Renal cortex interstitium (tissue), 15 donors: ENCODE results near the gene PDCL3. TPM values are rescaled to one million over a fixed set of nuclear protein-coding genes. Genes with fewer than 3 reads are reported as not detected.

Source experiments
- DNase-seq, 11 donors: peaks; one replicate each; pipeline ENCODE4 v3.0.0-alpha.2; 2013; ENCODE audit warnings: low read depth in 9 of 11, low spot score in 4 of 11; ENCODE audit errors: extremely low read depth in 1 of 11
- long read RNA-seq, 16 experiments: transcript quantifications; one replicate each; lab custom pipeline, GENCODE V29; 2026
- polyA plus RNA-seq, 3 donors: library from polyadenylated mRNA; unstranded; fragments of 120-200 nt; gene quantifications; one replicate each; pipeline ENCODE4 v1.2.1, GENCODE V29; 2013; ENCODE audit not compliant: insufficient read length in 3 of 3

PDCL3 gene
- polyA plus RNA-seq = 10 to 100 TPM; 25.6 to 37.4 (median 34.9) TPM
- long read RNA-seq, donor 1, transcript PDCL3-201 (6 exons, 1,337 nt) = major isoform, 17 of 17 reads
- long read RNA-seq, donor 1, partial matches to known transcripts = 0 of 17 reads
- long read RNA-seq, donor 1, other reads (novel, unspliced or antisense) = 0 of 17 reads
- long read RNA-seq, donor 2, transcript PDCL3-201 (6 exons, 1,337 nt) = major isoform, 19 of 24 reads
- long read RNA-seq, donor 2, partial matches to known transcripts = 5 of 24 reads
- long read RNA-seq, donor 2, other reads (novel, unspliced or antisense) = 0 of 24 reads
- long read RNA-seq, donor 3, transcript PDCL3-201 (6 exons, 1,337 nt) = major isoform, 42 of 42 reads
- long read RNA-seq, donor 3, partial matches to known transcripts = 0 of 42 reads
- long read RNA-seq, donor 3, other reads (novel, unspliced or antisense) = 0 of 42 reads
- long read RNA-seq, donor 4, transcript PDCL3-201 (6 exons, 1,337 nt) = major isoform, 23 of 23 reads
- long read RNA-seq, donor 4, partial matches to known transcripts = 0 of 23 reads
- long read RNA-seq, donor 4, other reads (novel, unspliced or antisense) = 0 of 23 reads
- long read RNA-seq, donor 5 = 0 reads
- long read RNA-seq, donor 6, transcript PDCL3-201 (6 exons, 1,337 nt) = major isoform, 30 of 30 reads
- long read RNA-seq, donor 6, partial matches to known transcripts = 0 of 30 reads
- long read RNA-seq, donor 6, other reads (novel, unspliced or antisense) = 0 of 30 reads
- long read RNA-seq, donor 7, transcript PDCL3-201 (6 exons, 1,337 nt) = major isoform, 34 of 40 reads
- long read RNA-seq, donor 7, partial matches to known transcripts = 6 of 40 reads
- long read RNA-seq, donor 7, other reads (novel, unspliced or antisense) = 0 of 40 reads
- long read RNA-seq, donor 8, transcript PDCL3-201 (6 exons, 1,337 nt) = major isoform, 46 of 52 reads
- long read RNA-seq, donor 8, partial matches to known transcripts = 6 of 52 reads
- long read RNA-seq, donor 8, other reads (novel, unspliced or antisense) = 0 of 52 reads
- long read RNA-seq, donor 9, transcript PDCL3-201 (6 exons, 1,337 nt) = major isoform, 28 of 28 reads
- long read RNA-seq, donor 9, partial matches to known transcripts = 0 of 28 reads
- long read RNA-seq, donor 9, other reads (novel, unspliced or antisense) = 0 of 28 reads
- long read RNA-seq, donor 10, transcript PDCL3-201 (6 exons, 1,337 nt) = major isoform, 32 of 37 reads
- long read RNA-seq, donor 10, partial matches to known transcripts = 5 of 37 reads
- long read RNA-seq, donor 10, other reads (novel, unspliced or antisense) = 0 of 37 reads
- long read RNA-seq, donor 11, transcript PDCL3-201 (6 exons, 1,337 nt) = major isoform, 13 of 13 reads
- long read RNA-seq, donor 11, partial matches to known transcripts = 0 of 13 reads
- long read RNA-seq, donor 11, other reads (novel, unspliced or antisense) = 0 of 13 reads
- long read RNA-seq, donor 12, transcript PDCL3-201 (6 exons, 1,337 nt) = major isoform, 14 of 14 reads
- long read RNA-seq, donor 12, partial matches to known transcripts = 0 of 14 reads
- long read RNA-seq, donor 12, other reads (novel, unspliced or antisense) = 0 of 14 reads
- long read RNA-seq, donor 13, transcript PDCL3-201 (6 exons, 1,337 nt) = major isoform, 46 of 53 reads
- long read RNA-seq, donor 13, partial matches to known transcripts = 6 of 53 reads
- long read RNA-seq, donor 13, other reads (novel, unspliced or antisense) = 0 of 53 reads
- long read RNA-seq, donor 14, transcript PDCL3-201 (6 exons, 1,337 nt) = major isoform, 25 of 25 reads
- long read RNA-seq, donor 14, partial matches to known transcripts = 0 of 25 reads
- long read RNA-seq, donor 14, other reads (novel, unspliced or antisense) = 0 of 25 reads
- long read RNA-seq, donor 15, transcript PDCL3-201 (6 exons, 1,337 nt) = major isoform, 15 of 15 reads
- long read RNA-seq, donor 15, partial matches to known transcripts = 0 of 15 reads
- long read RNA-seq, donor 15, other reads (novel, unspliced or antisense) = 0 of 15 reads
- long read RNA-seq, donor 16, transcript PDCL3-201 (6 exons, 1,337 nt) = major isoform, 69 of 74 reads
- long read RNA-seq, donor 16, partial matches to known transcripts = 5 of 74 reads
- long read RNA-seq, donor 16, other reads (novel, unspliced or antisense) = 0 of 74 reads

DNA sequence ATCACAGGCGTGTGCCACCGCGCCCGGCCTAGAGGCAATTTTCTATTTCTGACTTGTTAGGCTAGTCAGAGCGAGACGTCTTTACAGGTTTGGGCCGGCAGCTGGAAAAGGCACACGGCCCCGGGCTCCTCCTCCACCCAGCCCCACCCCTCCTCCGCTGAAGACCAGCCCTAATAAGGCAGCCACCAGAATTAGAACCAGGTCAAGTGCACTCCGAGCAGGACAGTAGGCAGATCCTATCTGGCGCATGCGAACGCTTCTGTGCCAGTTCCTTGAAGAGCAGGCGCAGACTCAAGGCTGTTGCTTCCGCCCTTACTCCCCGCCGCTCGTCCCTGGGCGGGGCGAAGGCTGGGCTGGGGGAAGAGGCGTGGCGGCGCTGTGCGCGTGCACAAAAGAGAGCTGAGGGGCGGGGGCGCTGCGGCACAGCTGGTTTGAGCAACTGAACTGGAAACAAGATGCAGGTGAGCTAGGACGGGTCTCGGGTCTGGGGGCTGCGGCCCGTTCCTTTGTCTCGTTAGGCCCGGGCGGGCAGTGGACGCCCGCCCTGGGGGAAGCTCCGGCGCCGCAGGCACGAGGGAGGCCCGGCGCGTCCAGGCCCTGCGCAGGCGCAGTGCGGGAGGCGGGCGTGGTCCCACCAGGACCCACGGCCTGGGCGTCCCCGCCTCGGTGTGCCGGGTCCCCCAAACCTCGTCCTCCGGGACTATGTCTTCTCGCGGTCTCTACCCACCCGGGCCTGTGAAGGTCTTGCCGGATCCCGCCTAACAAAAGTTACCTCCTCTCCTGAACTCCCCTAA lies at the start of gene PDCL3:
Gene PDCL3, plus strand, starts transcription at position 381 of the 794 bp plus-strand sequence. Its CDS starts 75 bp downstream, at position 456.
- DNase-seq = peak; percentile 89 to 97 (median 94)

DNA sequence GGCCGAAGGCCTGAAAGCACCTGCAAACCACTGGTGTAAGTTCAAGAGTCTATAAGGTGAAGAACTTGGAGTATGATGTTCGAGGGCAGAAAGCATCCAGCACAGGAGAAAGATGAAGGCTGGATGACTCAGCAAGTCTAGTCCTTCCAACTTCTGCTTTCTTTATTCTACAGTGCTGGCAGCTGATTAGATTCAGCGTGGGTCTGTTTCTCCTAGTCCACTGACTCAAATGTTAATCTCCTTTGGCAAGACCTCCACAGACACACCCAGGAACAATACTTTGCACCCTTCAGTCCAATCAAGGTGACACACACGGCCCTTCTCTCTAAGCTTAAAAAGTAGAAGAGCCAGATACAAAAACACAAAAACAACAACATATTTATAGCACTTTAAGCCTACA lies 49.1 kb upstream of the PDCL3 start:
- no peak for DNase-seq

- DNase-seq = no peak
These were observed 45.2 kb upstream of the PDCL3 start for GRCh38 chr2:100517556-100517955.

GRCh38 chr2:100518801-100519200 lies 44.0 kb upstream of the PDCL3 start:
- no peak for DNase-seq

DNA sequence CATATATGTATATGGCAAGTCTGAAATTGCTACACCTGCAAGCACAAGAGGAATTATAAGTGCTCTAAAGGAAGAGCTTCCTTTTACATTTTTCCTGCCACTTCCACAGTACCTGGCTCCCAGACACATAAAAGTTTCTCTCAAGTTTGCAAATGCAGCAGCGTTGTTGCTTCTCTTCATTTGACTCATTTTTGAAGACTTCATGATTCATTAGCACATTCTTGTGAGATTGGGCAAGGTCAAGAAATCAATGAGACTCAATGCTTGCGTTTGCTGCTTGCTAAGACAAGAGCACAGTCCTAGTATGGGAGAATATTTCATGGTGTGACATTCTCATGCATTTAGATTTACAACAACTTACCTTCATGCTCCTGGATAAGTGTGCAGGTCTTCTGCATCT lies 42.6 kb upstream of the PDCL3 start:
- no peak for DNase-seq

DNA sequence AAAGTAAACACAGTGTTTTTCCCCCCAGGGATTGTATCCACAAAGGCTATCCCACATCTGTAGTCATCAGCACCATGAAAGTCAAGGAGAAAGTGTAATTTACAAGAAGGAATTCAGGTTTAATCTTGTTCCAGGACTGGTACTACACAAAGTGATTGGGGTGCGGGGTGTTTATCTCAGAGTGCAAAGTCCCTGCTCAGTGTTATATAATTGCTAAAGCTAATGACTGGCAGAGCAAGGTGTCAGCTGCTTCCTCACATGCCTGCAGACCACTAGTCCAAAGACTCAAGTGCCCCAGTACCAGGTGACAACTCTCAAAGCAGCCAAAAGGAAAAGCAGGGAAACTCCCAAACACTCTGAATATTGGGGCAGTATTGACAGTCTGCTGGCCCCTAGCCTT lies 40.4 kb upstream of the PDCL3 start:
- no peak for DNase-seq

GRCh38 chr2:100524331-100524730 lies 38.5 kb upstream of the PDCL3 start:
- no peak for DNase-seq

DNA sequence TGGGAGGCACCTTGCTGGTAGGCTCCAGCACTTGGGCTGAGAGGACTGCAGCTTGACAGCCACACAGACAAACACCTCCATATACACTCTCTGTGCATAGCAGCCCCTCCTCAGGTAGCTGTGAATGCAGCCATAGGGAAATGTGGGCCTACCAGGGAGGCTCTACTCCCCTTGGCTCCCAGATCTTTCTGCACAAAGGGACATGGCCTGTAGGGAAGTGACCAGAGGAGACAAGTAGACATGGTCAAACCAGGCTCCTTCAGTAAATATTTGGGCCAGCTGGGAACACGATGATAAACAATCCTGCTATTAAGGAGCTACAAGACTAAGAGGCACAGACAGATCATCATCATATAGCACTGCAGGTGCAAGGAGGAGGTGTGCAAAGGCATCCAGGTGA lies 35.9 kb upstream of the PDCL3 start:
- no peak for DNase-seq

DNA sequence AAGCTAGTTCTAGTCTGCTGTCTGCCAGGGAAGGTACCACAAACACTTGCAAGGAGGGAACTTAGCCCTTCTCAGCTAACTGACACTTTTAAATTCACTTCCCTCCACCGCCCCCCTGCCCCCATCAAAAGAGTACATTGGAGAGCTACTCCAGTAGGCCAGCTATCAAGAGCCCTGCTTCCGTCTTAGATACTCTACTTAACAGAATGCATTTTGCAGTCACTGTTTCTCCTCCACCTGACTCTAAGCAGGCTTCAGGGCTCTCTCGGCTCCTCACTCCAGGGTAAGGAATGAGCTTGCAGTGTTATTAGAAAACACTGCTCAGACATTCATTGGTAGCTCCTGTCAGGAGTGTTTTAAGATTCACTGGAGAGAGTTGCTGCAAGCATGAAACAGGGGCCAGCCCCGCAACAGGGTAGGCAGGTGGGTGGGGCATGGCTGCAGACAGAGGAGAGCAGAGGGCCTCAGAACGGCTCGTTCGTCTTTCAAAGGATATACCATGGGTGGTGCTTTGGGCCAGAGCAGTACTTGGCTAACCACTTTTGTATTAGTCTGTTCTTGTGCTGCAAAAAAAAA lies 35.3 kb upstream of the PDCL3 start:
- no peak for DNase-seq

GRCh38 chr2:100529176-100529575 lies 33.6 kb upstream of the PDCL3 start:
- DNase-seq = no peak

- no peak for DNase-seq
These were observed 32.9 kb upstream of the PDCL3 start for GRCh38 chr2:100529900-100530299.

DNA sequence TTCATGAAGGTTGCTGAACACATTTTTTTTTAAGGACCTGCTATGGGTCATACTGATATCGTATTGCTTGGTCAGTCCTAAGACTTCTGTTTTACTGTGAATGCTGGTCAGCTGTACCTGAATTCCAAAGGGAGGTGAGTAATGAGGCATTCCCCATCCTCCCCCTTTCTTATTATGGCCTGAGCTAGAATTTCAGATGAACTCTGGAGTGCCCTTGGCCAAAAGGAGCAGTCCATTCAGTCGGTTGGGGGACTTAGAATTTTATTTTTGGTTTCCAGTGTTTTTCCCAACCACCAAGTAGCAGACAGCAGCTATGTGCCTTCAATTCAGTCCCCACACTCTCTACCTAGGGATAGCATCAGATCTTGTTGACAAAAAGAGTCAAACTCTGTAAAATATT lies 26.9 kb upstream of the PDCL3 start:
- peak in 6 of 11 donors; percentile 0 to 30 (median 6) for DNase-seq

DNA sequence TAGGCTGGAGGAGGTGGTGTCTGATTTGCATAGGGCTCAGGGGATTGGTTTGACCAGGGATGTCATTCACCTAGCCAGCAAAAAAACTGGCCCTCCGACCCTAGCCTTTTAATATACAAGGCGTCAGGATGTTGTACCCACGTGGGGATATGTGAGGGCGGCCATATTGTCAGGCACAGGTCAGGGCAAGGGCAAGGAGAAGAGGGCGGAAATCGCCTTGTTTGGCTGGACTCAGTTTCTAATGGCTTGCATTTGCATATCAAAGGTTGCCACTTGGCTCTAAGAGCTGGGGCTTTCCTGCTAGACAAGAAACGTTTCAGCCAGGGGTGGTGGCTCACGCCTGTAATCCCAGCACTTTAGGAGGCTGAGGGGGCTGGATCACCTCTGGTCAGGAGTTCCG lies 24.9 kb upstream of the PDCL3 start:
- no peak for DNase-seq

- no peak for DNase-seq
These were observed 23.6 kb upstream of the PDCL3 start for GRCh38 chr2:100539221-100539620.

DNA sequence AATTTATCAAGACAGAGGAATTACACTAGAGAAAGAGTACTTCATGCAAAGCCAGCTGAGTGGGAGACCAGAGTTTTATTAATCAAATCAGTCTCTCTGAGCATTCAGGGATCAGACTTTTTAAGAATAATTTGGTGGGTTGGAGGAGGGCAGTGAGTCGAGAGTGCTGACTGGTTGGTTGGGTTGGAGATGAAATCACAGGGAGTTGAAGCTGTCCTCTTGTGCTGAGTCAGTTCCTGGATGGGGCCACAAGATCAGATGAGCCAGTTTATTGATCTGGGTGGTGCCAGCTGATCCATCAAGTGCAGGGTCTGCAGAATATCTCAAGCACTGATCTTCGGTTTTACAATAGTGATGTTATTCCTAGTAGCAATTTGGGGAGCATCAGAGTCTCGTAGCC lies 21.4 kb upstream of the PDCL3 start:
- DNase-seq = no peak

- DNase-seq = no peak
These were observed 20.4 kb upstream of the PDCL3 start for GRCh38 chr2:100542418-100542817.
